ENCODE results near the gene SKI. TPM values are rescaled to one million over a fixed set of nuclear protein-coding genes. Genes with fewer than 3 reads are reported as not detected.

SKI gene
- total and polyA plus RNA-seq, 7 donors = 7.7 to 32.1 (median 21.4) TPM

GRCh38 chr1:2303016-2303775 lies 75.1 kb downstream of the SKI start:
- Histone ChIP-seq H3K27ac (no peak overlapping the region), H3K9me3 (no peaks in the 10 kb centered on the region), H3K36me3 (ENCODE audit: insufficient read depth in 1 of 2, low read depth in 1 of 2) (peaks cover 3 to 50% of the 10 kb centered on the region in 2 donors), H3K4me1 (peaks cover 30% of the 10 kb centered on the region), H3K4me3 (no peak overlapping the region), H3K27me3 (ENCODE audit: insufficient read depth in 3 of 3, low read length in 2 of 3) (no peaks in the 10 kb centered on the region)
- intact Hi-C loops (cut with DNase I) = loop anchor here in 1 of 2 donors (10.0 kb wide), 1 partner anchor 68 kb away; no protein-coding TSS in a partner anchor
- no peak for DNase-seq
- ATAC-seq = no peak
- WGBS, 3 donors = 92 to 95% (median 93%) methylated on average over 32 to 35 of the region's 35 CpGs
- TF ChIP-seq, protein P1, sequence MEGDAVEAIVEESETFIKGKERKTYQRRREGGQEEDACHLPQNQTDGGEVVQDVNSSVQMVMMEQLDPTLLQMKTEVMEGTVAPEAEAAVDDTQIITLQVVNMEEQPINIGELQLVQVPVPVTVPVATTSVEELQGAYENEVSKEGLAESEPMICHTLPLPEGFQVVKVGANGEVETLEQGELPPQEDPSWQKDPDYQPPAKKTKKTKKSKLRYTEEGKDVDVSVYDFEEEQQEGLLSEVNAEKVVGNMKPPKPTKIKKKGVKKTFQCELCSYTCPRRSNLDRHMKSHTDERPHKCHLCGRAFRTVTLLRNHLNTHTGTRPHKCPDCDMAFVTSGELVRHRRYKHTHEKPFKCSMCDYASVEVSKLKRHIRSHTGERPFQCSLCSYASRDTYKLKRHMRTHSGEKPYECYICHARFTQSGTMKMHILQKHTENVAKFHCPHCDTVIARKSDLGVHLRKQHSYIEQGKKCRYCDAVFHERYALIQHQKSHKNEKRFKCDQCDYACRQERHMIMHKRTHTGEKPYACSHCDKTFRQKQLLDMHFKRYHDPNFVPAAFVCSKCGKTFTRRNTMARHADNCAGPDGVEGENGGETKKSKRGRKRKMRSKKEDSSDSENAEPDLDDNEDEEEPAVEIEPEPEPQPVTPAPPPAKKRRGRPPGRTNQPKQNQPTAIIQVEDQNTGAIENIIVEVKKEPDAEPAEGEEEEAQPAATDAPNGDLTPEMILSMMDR (IDR thresholded peaks at IDR 0.05) = no peak

DNA sequence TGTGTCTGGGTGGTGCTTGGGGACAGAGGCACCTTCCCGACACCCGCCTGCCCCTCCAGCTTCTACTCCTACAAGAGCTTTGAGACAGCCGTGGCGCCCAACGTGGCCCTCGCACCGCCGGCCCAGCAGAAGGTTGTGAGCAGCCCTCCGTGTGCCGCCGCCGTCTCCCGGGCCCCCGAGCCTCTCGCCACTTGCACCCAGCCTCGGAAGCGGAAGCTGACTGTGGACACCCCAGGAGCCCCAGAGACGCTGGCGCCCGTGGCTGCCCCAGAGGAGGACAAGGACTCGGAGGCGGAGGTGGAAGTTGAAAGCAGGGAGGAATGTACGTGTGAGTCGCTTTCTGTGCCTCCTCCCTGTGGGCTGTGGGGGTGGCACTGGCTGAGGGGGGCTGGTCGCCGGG lies 75.7 kb downstream of the SKI start:
- no peak overlapping the region for H3K4me3 ChIP-seq
- peaks cover 3 to 56% of the 10 kb centered on the region in 2 donors for H3K36me3 ChIP-seq (ENCODE audit: insufficient read depth in 1 of 2, low read depth in 1 of 2)
- H3K27me3 ChIP-seq (ENCODE audit: insufficient read depth in 3 of 3, low read length in 2 of 3) = no peaks in the 10 kb centered on the region
- ATAC-seq (no peak), DNase-seq (no peak)
- no peak overlapping the region for H3K27ac ChIP-seq
- WGBS, 3 donors = 93 to 94% (median 94%) methylated on average over 26 of the region's 26 CpGs
- intact Hi-C loops (cut with DNase I) = loop anchor here in 1 of 2 donors (10.0 kb wide), 1 partner anchor 69 kb away; no protein-coding TSS in a partner anchor
- H3K9me3 ChIP-seq = no peaks in the 10 kb centered on the region
- TF ChIP-seq, protein P1 (IDR thresholded peaks at IDR 0.05) = no peak
- peaks cover 24% of the 10 kb centered on the region for H3K4me1 ChIP-seq

DNA sequence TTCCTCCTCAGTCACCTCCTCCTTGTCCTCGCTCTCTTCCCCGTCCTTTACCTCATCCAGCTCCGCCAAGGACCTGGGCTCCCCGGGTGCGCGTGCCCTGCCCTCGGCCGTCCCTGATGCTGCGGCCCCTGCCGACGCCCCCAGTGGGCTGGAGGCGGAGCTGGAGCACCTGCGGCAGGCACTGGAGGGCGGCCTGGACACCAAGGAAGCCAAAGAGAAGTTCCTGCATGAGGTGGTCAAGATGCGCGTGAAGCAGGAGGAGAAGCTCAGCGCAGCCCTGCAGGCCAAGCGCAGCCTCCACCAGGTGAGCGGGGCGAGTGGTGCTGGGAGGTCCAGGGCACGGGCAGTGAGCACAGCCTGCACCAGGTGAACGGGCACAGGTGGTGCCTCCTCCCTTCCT lies 76.2 kb downstream of the SKI start:
- H3K4me1 ChIP-seq = peaks cover 19% of the 10 kb centered on the region
- intact Hi-C loops (cut with DNase I) = loop anchor here in 1 of 2 donors (10.0 kb wide), 1 partner anchor 69 kb away; no protein-coding TSS in a partner anchor
- H3K9me3 ChIP-seq = no peaks in the 10 kb centered on the region
- H3K27me3 ChIP-seq (ENCODE audit: insufficient read depth in 3 of 3, low read length in 2 of 3) = no peaks in the 10 kb centered on the region
- TF ChIP-seq, protein P1 (IDR thresholded peaks at IDR 0.05) = no peak
- WGBS, 3 donors = 90 to 94% (median 93%) methylated on average over 21 to 22 of the region's 22 CpGs
- DNase-seq (no peak), ATAC-seq (no peak)
- no peak overlapping the region for H3K27ac ChIP-seq
- no peak overlapping the region for H3K4me3 ChIP-seq
- H3K36me3 ChIP-seq (ENCODE audit: insufficient read depth in 1 of 2, low read depth in 1 of 2) = peaks cover 3 to 61% of the 10 kb centered on the region in 2 donors

GRCh38 chr1:2304921-2305681 lies 77.0 kb downstream of the SKI start:
- no peaks in the 10 kb centered on the region for H3K9me3 ChIP-seq
- H3K4me3 ChIP-seq = no peak overlapping the region
- no peak overlapping the region for H3K27ac ChIP-seq
- intact Hi-C loops (cut with DNase I) = loop anchor here in 1 of 2 donors (10.0 kb wide), 1 partner anchor 70 kb away; no protein-coding TSS in a partner anchor
- 83 to 88% (median 85%) methylated on average over 48 to 49 of the region's 49 CpGs for WGBS, 3 donors
- H3K4me1 ChIP-seq = peaks cover 11% of the 10 kb centered on the region
- ATAC-seq = no peak
- DNase-seq = no peak
- TF ChIP-seq, protein P1 (IDR thresholded peaks at IDR 0.05) = no peak
- H3K36me3 ChIP-seq (ENCODE audit: insufficient read depth in 1 of 2, low read depth in 1 of 2) = peaks cover 3 to 61% of the 10 kb centered on the region in 2 donors
- H3K27me3 ChIP-seq (ENCODE audit: insufficient read depth in 3 of 3, low read length in 2 of 3) = no peaks in the 10 kb centered on the region
